ENCODE results near the gene WNK2. TPM values are rescaled to one million over a fixed set of nuclear protein-coding genes. Genes with fewer than 3 reads are reported as not detected.
"Not testable (repeated sequence)": the region's sequence is repeated elsewhere in the genome, so short reads cannot be mapped to it uniquely, and the experiment has no call there.

Gene WNK2
- total RNA-seq, 1 experiment from 2014 or later = not detected

DNA sequence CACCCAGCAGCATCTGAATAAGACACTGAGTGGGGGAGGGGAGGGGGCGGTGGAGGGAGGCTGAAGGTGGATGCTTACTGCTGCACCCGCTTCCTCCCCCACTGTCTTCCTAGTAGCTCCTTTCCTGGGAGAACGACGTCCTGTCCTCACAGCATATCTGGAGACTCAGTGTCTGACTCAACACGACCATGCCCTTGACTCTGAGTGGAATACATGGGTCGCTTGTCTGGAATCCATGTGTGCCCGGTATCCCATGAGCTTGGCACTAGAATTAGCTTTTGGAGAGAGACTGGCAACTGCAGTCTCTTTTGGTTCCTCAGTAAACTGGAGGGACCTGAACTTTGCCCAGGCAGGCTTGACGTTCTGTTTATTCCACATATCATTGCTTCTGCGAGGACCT lies 142.1 kb downstream of the WNK2 start:
- H3K9me3 ChIP-seq (replicated peaks) = no peaks in the 10 kb centered on the region

DNA sequence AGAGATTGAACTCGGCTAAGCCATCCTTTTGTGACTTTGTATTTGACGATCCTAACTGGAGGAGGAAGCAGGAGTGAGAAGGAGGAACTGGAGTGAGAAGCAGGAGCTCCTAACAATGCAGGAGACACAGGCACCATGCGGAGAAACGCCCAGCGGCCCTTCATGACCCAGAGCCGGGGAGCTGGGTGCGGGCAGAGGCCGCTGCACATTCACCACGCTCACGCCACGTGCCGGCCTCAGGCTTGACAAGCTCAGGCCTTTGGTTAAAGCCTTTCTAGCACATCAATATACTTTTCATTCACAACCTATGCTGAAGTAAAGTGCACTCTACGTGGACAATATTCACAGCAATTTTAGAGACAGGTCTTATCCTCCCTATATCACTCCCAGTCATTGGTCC lies 142.7 kb downstream of the WNK2 start:
- no peak overlapping the region for H3K4me3 ChIP-seq
- no peaks in the 10 kb centered on the region for H3K9me3 ChIP-seq (replicated peaks)
- no peak for DNase-seq
- H3K27ac ChIP-seq = no peak overlapping the region
- no peaks in the 10 kb centered on the region for H3K36me3 ChIP-seq
- no peaks in the 10 kb centered on the region; the same call in 1 of the 2 replicates for H3K27me3 ChIP-seq
- no peaks in the 10 kb centered on the region for H3K4me1 ChIP-seq

More for the DNA sequence above, 142.1 kb downstream of the WNK2 start:
- Histone ChIP-seq H3K27ac (no peak overlapping the region), H3K4me3 (no peak overlapping the region), H3K4me1 (no peaks in the 10 kb centered on the region), H3K27me3 (no peaks in the 10 kb centered on the region; the same call in 1 of the 2 replicates), H3K36me3 (no peaks in the 10 kb centered on the region)
- DNase-seq = no peak

DNA sequence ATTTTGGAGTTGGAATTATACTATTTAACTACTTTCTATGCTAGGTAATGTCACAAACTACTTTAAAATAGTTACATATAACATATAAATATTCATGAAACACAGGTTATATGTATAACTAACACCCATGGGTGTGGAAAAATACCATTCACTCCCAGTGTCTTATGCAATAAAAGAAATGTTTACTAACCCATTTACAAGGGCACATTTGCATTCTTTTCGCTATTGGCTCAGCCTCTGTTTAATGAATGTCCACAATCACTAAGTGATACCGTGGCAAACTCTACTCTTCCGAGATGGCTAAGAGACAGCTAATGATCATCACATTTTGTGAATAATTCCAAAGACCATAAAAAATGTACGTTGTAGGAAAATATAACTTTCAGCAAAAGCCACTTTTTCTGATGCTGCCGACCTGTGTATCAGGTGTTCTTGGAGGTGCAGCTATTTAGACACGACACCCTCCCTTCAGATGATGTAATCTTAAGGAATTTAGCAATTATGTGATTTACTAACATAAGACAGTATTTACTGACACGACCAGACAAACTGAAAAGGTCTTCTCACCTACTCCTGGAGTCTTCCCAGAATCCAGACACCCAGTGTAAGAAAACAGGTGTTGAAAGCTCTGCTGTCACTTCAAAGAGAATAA lies 145.8 kb downstream of the WNK2 start:
- no peaks in the 10 kb centered on the region for H3K9me3 ChIP-seq (replicated peaks)
- DNase-seq = no peak
- no peaks in the 10 kb centered on the region; the same call in 1 of the 2 replicates for H3K27me3 ChIP-seq
- no peaks in the 10 kb centered on the region for H3K4me1 ChIP-seq
- H3K27ac ChIP-seq = no peak overlapping the region
- H3K4me3 ChIP-seq = no peak overlapping the region
- no peaks in the 10 kb centered on the region for H3K36me3 ChIP-seq

DNA sequence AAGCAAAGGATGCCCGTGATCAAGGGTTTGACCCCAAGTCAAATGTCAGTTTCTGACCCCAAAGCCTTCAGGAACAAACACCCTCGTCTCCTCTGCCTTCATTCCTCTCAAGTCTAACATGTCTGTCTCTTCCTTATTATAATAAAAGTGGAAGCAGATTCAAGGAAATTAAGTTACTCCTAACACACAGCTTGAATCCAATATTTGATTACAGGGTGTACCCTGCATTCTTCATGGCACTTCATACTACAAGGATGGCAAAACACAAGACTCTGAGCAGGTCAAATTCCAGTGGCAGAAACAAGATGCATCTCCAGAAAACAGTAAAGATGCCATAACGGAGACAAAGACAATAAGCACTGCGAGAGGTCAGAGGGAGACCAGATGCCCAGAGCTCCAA lies 148.4 kb downstream of the WNK2 start:
- Histone ChIP-seq H3K9me3 (replicated peaks) (no peaks in the 10 kb centered on the region; the same call in 1 of the 2 replicates), H3K4me3 (no peak overlapping the region), H3K4me1 (no peaks in the 10 kb centered on the region), H3K27ac (no peak overlapping the region), H3K36me3 (no peaks in the 10 kb centered on the region), H3K27me3 (no peaks in the 10 kb centered on the region)
- DNase-seq = no peak

DNA sequence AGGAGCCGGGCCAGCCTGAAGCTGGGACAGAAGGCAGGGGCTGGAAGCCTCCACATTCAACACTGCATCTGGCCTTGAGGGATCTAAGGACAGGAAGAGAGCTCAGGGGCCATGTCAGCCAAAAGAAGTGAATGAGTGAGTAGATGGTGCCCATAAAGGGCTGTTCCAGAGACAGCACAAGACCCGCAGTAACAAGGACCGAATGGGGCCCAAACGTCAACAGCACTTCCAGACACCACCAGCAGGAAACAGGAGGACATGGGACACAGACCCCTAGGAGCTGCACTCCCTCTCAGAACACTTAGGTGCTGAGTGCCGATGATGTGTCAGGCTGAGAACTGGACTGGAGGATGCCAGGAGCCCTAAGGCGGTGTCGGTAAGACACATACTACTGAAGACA lies 152.8 kb downstream of the WNK2 start:
- Histone ChIP-seq H3K27me3 (no peaks in the 10 kb centered on the region), H3K36me3 (no peaks in the 10 kb centered on the region), H3K9me3 (replicated peaks) (peaks cover 9% of the 10 kb centered on the region; the same call in 1 of the 2 replicates), H3K4me3 (no peak overlapping the region), H3K4me1 (no peaks in the 10 kb centered on the region), H3K27ac (no peak overlapping the region)
- DNase-seq = no peak

DNA sequence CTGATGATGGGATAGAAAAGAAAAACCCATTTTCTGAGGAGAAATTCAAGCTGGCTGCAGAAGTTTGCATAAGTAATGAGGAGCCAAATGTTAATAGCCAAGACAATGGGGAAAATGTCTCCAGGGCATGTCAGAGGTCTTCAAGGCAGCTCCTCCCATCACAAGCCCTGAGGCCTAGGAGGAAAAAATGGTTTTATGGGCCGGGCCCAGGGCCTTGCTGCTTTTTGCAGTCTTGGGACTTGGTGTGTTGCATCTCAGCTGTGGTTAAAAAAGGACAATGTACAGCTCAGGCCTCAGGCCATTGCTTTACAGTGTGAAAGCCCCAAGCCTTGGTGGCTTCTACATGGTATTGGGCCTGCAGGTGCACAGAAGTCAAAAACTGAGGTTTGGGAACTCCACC lies 154.3 kb downstream of the WNK2 start:
- not testable (repeated sequence) for DNase-seq; H3K4me3 ChIP-seq; H3K9me3 ChIP-seq (replicated peaks); H3K4me1 ChIP-seq; H3K27me3 ChIP-seq; H3K27ac ChIP-seq; H3K36me3 ChIP-seq

DNA sequence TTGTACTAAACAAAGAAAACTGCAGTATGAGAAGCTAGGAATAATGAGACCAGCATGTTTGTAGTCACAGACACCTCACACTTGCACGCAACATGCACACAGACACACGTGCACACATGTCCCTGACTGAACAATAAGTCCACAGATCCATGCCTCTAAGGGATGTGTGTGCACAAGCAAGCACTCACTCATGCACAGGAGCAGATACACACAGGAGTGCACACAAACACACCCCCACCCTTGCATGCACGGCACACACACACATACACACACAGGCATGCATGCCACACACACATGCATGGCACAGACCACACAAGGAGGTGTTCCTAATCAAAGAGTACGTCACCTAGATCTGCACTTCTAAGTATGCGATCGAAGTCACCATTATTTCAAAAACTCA lies 156.2 kb downstream of the WNK2 start:
- Histone ChIP-seq H3K4me3 (no peak overlapping the region), H3K9me3 (replicated peaks) (peaks cover 9% of the 10 kb centered on the region; the same call in 1 of the 2 replicates), H3K27me3 (no peaks in the 10 kb centered on the region), H3K4me1 (no peaks in the 10 kb centered on the region), H3K36me3 (no peaks in the 10 kb centered on the region), H3K27ac (no peak overlapping the region)
- DNase-seq = no peak

DNA sequence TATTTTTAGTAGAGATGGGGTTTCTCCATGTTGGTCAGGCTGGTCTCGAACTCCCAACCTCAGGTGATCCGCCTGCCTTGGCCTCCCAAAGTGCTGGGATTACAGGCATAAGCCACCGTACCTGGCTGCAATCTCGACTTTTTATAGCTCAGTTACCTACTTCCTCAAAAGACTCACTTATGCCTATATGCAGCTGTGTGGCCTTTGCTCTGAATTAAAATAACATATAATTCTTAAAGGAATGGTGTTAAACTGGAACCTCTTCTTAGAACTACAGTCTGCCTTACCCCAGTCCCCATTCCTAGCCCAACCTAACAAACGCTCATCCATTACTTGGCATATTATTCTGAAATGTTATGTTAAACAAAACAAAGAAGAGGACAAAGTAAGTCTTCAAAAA lies 157.9 kb downstream of the WNK2 start:
- not testable (repeated sequence) for H3K27me3 ChIP-seq; DNase-seq; H3K36me3 ChIP-seq; H3K27ac ChIP-seq; H3K4me3 ChIP-seq; H3K9me3 ChIP-seq (replicated peaks); H3K4me1 ChIP-seq

DNA sequence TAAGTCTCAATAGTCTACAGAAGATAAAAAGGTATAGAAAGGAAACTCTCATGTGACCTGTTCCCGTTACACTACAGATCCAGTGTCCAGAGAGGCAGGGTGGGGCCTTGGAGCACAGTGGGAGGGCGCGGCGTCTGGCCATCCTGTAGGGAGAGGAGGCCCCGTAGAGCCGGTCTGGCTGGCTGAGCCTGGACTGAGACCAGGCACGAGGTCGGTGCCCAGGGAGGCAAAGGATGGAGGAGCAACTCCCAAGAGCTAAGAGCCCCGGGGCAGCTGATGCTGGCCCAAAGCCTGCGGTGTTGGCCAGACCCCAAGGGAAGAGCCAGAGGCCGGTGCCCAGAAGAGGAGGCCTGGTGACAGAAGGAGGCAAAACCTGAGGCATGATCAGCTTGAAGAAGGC lies 158.5 kb downstream of the WNK2 start:
- not testable (repeated sequence) for H3K36me3 ChIP-seq; H3K27ac ChIP-seq; H3K4me3 ChIP-seq; DNase-seq; H3K27me3 ChIP-seq; H3K4me1 ChIP-seq; H3K9me3 ChIP-seq (replicated peaks)

DNA sequence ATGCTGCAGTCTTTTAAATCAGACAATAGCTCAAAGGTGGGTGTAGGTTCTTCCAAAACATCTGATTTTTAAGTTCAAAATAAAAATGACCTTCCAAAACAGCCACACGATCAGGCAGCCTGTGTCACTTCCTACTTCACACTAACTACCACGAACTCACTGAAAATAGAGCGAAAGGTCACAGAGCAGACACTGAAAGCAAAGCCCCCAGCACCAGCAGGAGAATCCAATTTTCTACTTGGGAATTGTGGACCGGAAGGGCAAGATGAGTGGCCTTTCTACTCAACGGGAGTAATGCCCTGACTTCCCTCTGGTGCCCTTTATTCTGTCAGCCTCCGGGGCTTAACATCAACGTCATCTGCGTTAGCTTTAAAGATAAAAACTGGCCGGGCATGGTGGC lies 159.7 kb downstream of the WNK2 start:
- Histone ChIP-seq H3K36me3 (no peaks in the 10 kb centered on the region), H3K9me3 (replicated peaks) (peaks cover 4% of the 10 kb centered on the region; the same call in 1 of the 2 replicates), H3K4me3 (no peak overlapping the region), H3K27ac (no peak overlapping the region), H3K27me3 (no peaks in the 10 kb centered on the region), H3K4me1 (no peaks in the 10 kb centered on the region)
- no peak for DNase-seq

DNA sequence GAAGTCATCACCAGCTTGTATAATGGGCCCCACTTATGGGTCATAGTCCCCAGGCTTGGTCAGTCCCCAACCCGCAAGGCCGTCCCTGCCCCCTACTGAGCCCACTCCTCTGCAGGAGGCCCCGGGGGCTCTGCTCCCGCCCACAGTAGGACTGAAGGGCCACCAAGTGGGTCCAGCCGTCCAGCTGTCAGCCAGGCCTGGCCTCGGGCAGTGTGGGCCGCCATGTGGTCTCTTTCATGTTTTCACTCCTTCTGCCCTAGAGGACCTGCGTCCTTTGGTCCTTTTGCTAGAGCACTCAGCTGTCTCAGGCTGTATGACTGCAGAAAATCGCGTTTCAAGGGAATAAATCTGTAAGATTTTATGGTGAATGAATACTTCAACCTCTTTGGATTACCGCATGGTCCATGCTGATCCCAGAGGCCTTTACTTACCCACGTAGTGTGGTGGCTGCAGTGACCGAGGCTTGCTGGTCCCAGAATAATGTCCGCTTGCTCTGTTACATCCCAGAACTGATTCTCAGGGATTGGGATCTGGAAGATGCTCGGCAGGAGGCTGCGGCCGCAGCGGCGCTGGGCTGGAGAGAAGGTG lies 161.8 kb downstream of the WNK2 start:
- Histone ChIP-seq H3K4me3 (no peak overlapping the region), H3K9me3 (replicated peaks) (no peaks in the 10 kb centered on the region), H3K27me3 (no peaks in the 10 kb centered on the region), H3K4me1 (no peaks in the 10 kb centered on the region), H3K27ac (no peak overlapping the region), H3K36me3 (no peaks in the 10 kb centered on the region)
- DNase-seq = no peak

DNA sequence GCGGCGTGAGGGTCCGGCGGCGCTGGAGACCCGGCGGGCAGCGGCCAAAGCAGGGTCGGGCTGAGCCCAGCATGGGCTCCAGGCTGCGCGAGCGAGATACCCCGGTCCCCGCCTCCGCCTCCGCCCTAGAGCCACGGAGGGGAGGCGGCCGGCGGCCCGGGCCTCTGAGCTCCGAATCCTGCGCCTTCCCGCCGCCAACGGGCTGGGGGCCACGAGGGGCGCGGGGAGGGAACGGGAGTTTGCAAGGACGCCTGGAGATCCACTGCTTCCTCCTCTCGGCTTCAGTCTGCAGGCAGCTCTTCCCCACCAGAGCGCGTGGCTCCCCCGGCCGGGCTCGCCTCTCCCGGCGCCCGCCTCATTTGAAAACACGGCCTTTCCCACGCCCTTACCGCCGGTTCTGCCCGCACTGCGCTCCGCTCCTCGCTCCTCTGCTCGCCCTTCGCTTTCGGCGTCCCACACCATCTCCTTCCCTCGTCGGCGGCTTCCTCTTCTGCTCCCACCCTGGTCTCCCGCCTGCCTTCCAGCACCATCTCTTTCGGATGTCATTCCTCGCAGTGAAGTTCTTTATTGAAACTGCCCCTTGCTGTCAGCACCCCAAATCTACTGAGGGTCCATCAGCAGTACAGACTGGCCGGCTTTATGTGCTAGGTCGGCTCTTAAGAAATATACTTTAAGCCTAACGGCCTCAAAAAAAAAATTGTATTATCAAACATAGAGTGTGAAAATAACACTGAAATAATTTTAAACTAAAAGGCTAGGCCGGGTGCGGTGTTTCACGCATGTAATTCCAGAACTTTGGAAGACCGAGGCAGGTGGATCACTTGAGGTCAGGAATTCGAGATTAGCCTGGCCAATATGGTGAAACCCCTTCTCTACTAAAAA lies 162.5 kb downstream of the WNK2 start:
- no peak for DNase-seq
- Histone ChIP-seq H3K36me3 (no peaks in the 10 kb centered on the region), H3K4me1 (no peaks in the 10 kb centered on the region), H3K27ac (no peak overlapping the region), H3K27me3 (no peaks in the 10 kb centered on the region), H3K9me3 (replicated peaks) (no peaks in the 10 kb centered on the region), H3K4me3 (no peak overlapping the region)

DNA sequence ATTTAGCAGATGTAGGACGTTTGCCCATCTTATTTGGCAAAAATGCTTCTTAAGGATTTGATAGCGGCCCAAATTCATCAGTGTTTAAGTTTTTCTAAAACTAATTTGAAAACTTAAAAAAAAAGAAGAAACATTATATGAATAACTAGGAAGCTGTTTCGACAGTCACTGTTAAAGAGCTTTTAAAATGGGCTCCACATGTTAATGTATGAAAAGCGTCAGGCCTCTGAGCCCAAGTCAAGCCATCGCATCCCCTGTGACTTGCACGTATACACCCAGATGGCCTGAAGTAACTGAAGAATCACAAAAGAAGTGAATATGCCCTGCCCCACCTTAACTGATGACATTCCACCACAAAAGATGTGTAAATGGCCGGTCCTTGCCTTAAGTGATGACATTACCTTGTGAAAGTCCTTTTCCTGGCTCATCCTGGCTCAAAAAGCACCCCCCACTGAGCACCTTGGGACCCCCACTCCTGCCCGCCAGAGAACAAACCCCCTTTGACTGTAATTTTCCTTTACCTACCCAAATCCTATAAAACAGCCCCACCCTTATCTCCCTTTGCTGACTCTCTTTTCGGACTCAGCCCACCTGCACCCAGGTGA lies 163.5 kb downstream of the WNK2 start:
- not testable (repeated sequence) for H3K27me3 ChIP-seq; H3K27ac ChIP-seq; H3K4me3 ChIP-seq; H3K4me1 ChIP-seq; DNase-seq; H3K9me3 ChIP-seq (replicated peaks); H3K36me3 ChIP-seq

DNA sequence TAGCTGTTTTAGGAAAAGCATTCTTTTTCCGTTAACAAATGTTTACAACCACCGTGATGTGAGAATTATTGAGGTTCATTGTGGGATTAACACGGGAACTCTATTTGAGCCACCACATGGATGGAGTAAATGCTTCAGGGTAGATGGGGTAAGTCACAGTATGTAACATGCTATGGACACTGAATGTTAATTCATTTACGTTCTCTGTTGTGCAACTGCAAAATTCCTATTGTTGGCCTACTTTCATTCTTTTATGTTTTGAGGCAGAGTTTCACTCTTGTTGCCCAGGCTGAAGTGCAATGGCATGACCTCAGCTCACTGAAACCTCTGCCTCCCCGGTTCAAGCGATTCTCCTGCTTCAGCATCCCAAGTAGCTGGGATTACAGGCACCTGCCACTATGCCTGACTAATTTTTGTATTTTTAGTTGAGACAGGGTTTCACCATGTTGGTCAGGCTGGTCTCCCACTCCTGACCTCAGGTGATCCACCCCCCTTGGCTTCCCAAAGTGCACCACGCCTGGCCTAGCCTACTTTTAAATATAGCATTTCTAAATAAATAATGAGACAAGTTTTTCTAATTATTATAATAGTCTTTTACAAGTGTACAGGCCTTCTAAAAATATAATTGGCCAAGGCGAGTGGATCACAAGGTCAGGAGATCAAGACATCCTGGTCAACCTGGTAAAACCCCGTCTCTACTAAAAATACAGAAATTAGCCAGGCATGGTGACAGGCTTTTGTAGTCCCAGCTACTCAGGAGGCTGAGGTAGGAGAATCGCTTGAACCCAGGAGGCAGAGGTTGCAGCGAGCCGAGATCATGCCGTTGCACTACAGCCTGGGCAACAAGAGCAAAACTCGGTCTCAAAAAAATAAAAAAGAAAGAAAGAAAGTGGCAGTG lies 169.7 kb downstream of the WNK2 start:
- not testable (repeated sequence) for H3K27ac ChIP-seq; H3K27me3 ChIP-seq; H3K4me3 ChIP-seq; H3K9me3 ChIP-seq (replicated peaks); DNase-seq; H3K36me3 ChIP-seq; H3K4me1 ChIP-seq

All from SJCRH30 (cell line).